NOMO-1 (cell line): ENCODE data around the gene SLC16A8.
"Not testable (repeated sequence)": the region's sequence is repeated elsewhere in the genome, so short reads cannot be mapped to it uniquely, and the experiment has no call there.

Experiments
- DNase-seq, 2 experiments: peaks; one replicate each; lab custom pipeline; 2025; ENCODE audit not compliant: unreplicated experiment in 2 of 2; lab: John Stamatoyannopoulos, UW

SLC16A8 gene

GRCh38 chr22:38049812-38050619 lies 34.0 kb downstream of the SLC16A8 start:
- DNase-seq = no peak

- no peak for DNase-seq
Observed at GRCh38 chr22:38046070-38046748, 37.8 kb downstream of the SLC16A8 start.

- no peak for DNase-seq
Observed at GRCh38 chr22:38043151-38044039, 40.6 kb downstream of the SLC16A8 start.

GRCh38 chr22:38042488-38042790 lies 41.5 kb downstream of the SLC16A8 start:
- DNase-seq = no peak

- peak; percentile 31 to 38 for DNase-seq
Observed at GRCh38 chr22:38041760-38042487, 42.1 kb downstream of the SLC16A8 start.

GRCh38 chr22:38040953-38041759 lies 42.8 kb downstream of the SLC16A8 start:
- DNase-seq = no peak

- no peak for DNase-seq
Observed at GRCh38 chr22:38038890-38039812, 44.8 kb downstream of the SLC16A8 start.

GRCh38 chr22:38038426-38038825 lies 45.6 kb downstream of the SLC16A8 start:
- no peak for DNase-seq

- not testable (repeated sequence) for DNase-seq
Observed at GRCh38 chr22:38037367-38038150, 46.4 kb downstream of the SLC16A8 start.

GRCh38 chr22:38036392-38037062 lies 47.5 kb downstream of the SLC16A8 start:
- DNase-seq = no peak

- no peak for DNase-seq
Observed at GRCh38 chr22:38035530-38035885, 48.5 kb downstream of the SLC16A8 start.

- no peak for DNase-seq
Observed at GRCh38 chr22:38034884-38035529, 49.0 kb downstream of the SLC16A8 start.

- DNase-seq = peak; percentile 75 to 84
Observed at GRCh38 chr22:38034278-38034882, 49.6 kb downstream of the SLC16A8 start.

- DNase-seq = no peak
Observed at GRCh38 chr22:38033522-38034277, 50.3 kb downstream of the SLC16A8 start.

- peak; percentile 19 to 26 for DNase-seq
Observed at GRCh38 chr22:38032681-38033521, 51.1 kb downstream of the SLC16A8 start.
